ENCODE measurements around the gene OR4K14. TPM values are rescaled to one million over a fixed set of nuclear protein-coding genes. Genes with fewer than 3 reads are reported as not detected.
A peak's percentile ranks its signal among the peaks of the same experiment; 100 is the strongest.
"Not testable (repeated sequence)": the region's sequence is repeated elsewhere in the genome, so short reads cannot be mapped to it uniquely, and the experiment has no call there.

The OR4K14 gene
- total RNA-seq, 2 experiments from 2014 or later = not detected

DNA sequence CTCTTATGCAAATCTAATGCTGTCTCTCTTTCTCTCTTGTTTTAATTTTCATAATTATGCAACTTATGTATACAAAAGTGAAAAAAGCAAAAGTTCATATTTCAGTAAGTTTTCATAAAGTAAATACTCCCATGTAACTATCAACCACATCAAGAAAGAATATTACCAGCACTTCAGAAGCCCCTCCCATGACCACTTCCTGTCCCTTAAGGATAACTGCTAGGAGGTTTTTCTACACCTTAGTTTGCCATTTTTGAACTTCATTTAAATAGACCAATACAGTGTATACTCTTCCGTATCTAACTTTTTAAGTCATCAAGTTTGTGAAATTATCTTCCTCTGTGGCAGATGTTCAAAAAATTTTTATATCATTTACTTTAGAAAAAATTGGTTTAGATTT, 44.3 kb downstream of the OR4K14 start:
- Histone ChIP-seq H3K36me3 (ENCODE audit: insufficient read depth, low read length) (no peaks in the 10 kb centered on the region), H3K27ac (ENCODE audit: low read depth in 1 of 2, low read length in 2 of 2) (no peak overlapping the region), H3K4me1 (ENCODE audit: insufficient read depth, low read length) (peaks cover 6% of the 10 kb centered on the region), H3K4me3 (ENCODE audit: low read length) (no peak overlapping the region), H3K27me3 (ENCODE audit: control insufficient read depth in 1 of 2, insufficient read depth in 2 of 2, low read length in 2 of 2) (no peaks in the 10 kb centered on the region), H3K9me3 (ENCODE audit: control insufficient read depth in 1 of 2, insufficient read depth in 1 of 2, low read length in 2 of 2) (no peaks in the 10 kb centered on the region)
- Mint-ChIP-seq H3K27ac (peak overlapping the region; percentile 50), H3K4me3 (peak overlapping the region; percentile 8), H3K9me3 (peaks cover 4% of the 10 kb centered on the region), H3K36me3 (ENCODE audit: low read depth) (peaks cover 11% of the 10 kb centered on the region), H3K4me1 (ENCODE audit: low read depth) (peaks cover 48% of the 10 kb centered on the region), H3K27me3 (no peaks in the 10 kb centered on the region)
- intact Hi-C loops (cut with DNase I, micrococcal nuclease) = no loop called here
- ATAC-seq (ENCODE audit: poor library complexity) (peak; percentile 95), DNase-seq (peak in 8 of 14 experiments; percentile 4 to 88 (median 39))
- TF ChIP-seq, protein P1, sequence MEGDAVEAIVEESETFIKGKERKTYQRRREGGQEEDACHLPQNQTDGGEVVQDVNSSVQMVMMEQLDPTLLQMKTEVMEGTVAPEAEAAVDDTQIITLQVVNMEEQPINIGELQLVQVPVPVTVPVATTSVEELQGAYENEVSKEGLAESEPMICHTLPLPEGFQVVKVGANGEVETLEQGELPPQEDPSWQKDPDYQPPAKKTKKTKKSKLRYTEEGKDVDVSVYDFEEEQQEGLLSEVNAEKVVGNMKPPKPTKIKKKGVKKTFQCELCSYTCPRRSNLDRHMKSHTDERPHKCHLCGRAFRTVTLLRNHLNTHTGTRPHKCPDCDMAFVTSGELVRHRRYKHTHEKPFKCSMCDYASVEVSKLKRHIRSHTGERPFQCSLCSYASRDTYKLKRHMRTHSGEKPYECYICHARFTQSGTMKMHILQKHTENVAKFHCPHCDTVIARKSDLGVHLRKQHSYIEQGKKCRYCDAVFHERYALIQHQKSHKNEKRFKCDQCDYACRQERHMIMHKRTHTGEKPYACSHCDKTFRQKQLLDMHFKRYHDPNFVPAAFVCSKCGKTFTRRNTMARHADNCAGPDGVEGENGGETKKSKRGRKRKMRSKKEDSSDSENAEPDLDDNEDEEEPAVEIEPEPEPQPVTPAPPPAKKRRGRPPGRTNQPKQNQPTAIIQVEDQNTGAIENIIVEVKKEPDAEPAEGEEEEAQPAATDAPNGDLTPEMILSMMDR (IDR thresholded peaks at IDR 0.05) = no peak
- POLR2A ChIA-PET = no interaction called here
- CTCF ChIA-PET = no interaction called here

DNA sequence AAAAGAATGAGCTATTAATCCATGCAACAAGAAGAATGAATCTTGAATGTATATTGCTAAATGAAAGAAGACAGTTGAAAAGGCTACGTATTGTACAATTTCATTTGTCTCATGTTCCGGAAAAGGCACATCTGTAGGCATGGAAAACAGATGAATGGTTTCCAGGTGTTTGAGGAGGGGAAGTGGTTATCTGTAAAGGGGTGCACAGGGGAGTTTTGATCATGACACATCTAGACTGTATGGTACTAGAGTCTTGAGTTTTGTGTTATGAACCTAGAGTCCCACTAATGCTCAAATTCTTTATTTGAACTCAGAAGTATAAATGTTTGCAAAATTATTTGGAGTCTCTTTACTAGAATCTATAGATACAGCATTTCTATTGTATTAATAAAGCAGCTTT, 49.4 kb downstream of the OR4K14 start:
- H3K27me3 ChIP-seq (ENCODE audit: control insufficient read depth in 1 of 2, insufficient read depth in 2 of 2, low read length in 2 of 2); intact Hi-C loops (cut with DNase I, micrococcal nuclease); H3K4me3 ChIP-seq (ENCODE audit: low read length); H3K9me3 Mint-ChIP-seq; H3K9me3 ChIP-seq (ENCODE audit: control insufficient read depth in 1 of 2, insufficient read depth in 1 of 2, low read length in 2 of 2); DNase-seq; CTCF ChIA-PET; H3K36me3 ChIP-seq (ENCODE audit: insufficient read depth, low read length); H3K4me1 ChIP-seq (ENCODE audit: insufficient read depth, low read length); H3K27me3 Mint-ChIP-seq; ATAC-seq (ENCODE audit: poor library complexity); H3K27ac Mint-ChIP-seq; POLR2A ChIA-PET; H3K36me3 Mint-ChIP-seq (ENCODE audit: low read depth); H3K27ac ChIP-seq (ENCODE audit: low read depth in 1 of 2, low read length in 2 of 2); H3K4me3 Mint-ChIP-seq: not testable (repeated sequence)
- peaks cover 40% of the 10 kb centered on the region for H3K4me1 Mint-ChIP-seq (ENCODE audit: low read depth)

Other genes with a start within 250 kb of the OR4K14 start
- not detected for gene OR4M1, start 245.8 kb downstream of the OR4K14 start, total RNA-seq
- not detected for gene OR4N2, start 215.5 kb downstream of the OR4K14 start, total RNA-seq
- gene OR4K2, start 144.2 kb downstream of the OR4K14 start, total RNA-seq = not detected
- gene OR4K5, start 98.7 kb downstream of the OR4K14 start, total RNA-seq = not detected
- gene OR4K1, start 88.4 kb downstream of the OR4K14 start, total RNA-seq = not detected
- not detected for gene OR4K15, start 43.7 kb downstream of the OR4K14 start, total RNA-seq
- gene OR4Q2, start 17.1 kb downstream of the OR4K14 start, total RNA-seq = not detected
- gene OR4K13, start 16.7 kb upstream of the OR4K14 start, total RNA-seq = not detected
- gene OR4L1, start 40.7 kb upstream of the OR4K14 start, total RNA-seq = not detected
- not detected for gene OR4K17, start 91.4 kb upstream of the OR4K14 start, total RNA-seq
- not detected for gene OR4N5, start 119.5 kb upstream of the OR4K14 start, total RNA-seq
- not detected for gene OR11G2, start 171.6 kb upstream of the OR4K14 start, total RNA-seq
- gene OR11H6, start 204.4 kb upstream of the OR4K14 start, total RNA-seq = not detected
- gene OR11H7, start 209.7 kb upstream of the OR4K14 start, total RNA-seq = not detected
- not detected for gene OR11H4, start 220.0 kb upstream of the OR4K14 start, total RNA-seq